SH-SY5Y (cell line): ENCODE results near the gene CD99L2.

Experiments used
- GATA2 ChIP-seq: IDR thresholded peaks from 2 replicates; pipeline ENCODE4 v1.6.1; 2011; ENCODE audit warnings: mild to moderate bottlenecking, low read depth, low read length
- GATA3 ChIP-seq: IDR thresholded peaks from 2 replicates; pipeline ENCODE4 v1.6.1; 2011; ENCODE audit warnings: low read depth, mild to moderate bottlenecking, low read length, moderate library complexity

Gene CD99L2

DNA sequence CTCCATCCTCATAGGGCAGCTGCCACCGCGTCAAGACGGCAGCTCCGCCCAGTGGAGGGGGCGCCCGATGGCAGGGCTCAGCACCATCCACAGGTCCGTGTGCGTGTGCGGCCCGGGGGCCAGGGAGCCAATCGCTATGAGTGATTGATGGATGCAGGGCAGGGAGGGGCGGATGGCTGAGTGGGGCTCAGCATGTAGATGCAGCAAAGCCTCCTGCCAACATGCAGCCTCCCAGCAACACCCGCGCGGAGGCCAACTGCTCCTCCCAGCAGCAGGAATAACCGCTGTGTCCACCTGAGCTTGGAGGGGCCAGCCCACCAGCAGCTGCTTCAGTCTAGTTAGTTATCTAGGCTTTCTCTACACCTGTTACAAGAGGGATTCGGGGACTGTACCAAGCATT is 127.8 kb downstream of the CD99L2 start:
- no peak for TF ChIP-seq GATA2
- no peak for TF ChIP-seq GATA3

DNA sequence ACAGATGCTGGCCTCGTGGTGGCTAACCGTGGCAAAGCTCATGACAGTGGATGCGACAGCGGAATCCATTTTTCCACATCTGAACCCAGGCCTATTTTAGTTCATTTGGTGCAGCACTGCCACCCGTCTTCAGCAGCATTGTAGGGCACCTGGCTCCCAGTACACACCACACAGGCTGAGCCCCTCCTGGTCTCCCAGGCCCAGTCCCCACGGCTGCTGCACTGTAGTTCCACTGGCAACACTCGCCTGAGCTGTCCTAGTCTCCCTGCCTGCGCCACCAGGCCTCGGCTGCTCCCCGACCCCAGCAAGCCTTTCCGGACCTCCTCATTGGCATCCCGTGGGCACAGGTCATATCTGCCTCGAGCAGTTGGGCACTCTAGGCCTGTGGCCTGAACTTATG is 129.1 kb downstream of the CD99L2 start:
- TF ChIP-seq GATA2 = no peak
- no peak for TF ChIP-seq GATA3

DNA sequence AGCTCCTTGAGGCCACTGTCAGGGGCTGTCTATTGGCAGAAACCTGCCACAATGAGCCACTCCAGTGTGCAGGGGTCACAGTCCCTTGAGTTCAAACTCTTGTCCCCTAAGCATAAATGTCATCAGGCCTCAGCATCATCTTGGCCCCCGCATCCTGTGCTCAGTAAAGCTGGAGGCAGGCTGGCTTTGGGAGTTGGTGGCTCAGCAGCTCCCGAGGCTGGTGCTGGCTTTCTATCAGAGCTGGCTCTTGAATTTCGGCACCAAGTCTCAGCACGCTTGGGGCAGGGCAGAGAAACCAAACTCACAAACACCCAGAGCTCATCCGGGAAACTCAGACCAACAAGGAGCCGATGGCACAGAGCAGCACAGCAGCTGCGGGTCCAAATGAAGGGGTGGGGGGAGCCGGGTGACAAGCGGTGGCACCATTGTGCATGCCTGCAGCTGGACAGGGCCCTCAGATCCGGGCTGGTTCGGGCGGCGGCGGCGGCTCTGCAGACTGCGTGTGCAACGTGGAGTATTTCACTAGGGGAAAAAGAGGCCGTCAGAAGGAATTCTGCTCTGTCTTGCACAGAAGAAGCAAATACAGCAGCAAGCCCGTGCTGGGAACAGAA is 129.8 kb downstream of the CD99L2 start:
- TF ChIP-seq GATA2 (no peak), GATA3 (no peak)

DNA sequence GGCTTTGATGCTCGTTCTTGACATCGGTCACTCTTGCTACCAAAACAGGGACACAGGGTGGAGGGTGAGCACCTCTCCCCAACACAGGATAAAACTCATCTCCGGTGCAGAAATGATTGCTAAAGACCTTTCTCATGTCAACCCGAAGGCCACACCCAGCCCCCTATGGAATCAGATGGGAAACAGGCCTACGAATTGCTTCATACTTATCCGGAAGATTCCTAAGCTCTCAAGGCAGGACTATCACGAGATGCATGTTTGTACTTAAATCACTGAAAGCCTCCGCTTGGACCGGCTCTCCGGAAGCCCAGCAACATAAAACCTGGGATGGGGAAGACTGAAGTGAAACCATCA is 130.4 kb downstream of the CD99L2 start:
- TF ChIP-seq GATA3 (no peak), GATA2 (no peak)

DNA sequence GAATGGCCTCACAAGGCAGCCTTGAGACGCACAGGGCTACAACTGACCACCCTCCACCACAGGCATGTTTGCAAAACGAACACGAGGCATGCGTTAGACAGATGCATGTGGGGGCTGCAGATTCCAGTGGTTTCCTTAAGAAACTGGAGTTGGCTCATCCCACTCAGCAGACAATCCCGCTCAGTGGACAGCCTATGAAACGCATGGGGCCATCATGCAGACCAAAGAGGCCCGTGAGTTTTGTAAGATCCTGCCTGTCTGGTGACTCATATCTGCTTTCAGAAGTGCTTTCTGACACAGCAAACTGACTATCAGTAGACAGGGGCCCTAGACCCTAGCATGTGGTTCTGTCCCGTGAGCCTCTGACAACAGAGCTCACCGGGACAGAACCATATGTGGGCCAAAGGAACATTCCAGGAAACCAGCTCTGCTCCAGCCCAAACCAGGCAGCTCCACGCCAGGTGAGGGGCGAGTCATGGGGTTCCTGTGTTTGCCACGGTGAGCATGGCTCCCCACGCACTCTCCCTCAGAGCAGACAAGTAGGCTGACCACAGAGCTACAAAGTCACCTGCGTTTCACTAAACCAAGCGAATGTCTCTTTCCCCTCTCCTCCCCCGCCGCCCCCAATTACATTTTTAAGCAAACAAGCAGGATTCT is 130.9 kb downstream of the CD99L2 start:
- no peak for TF ChIP-seq GATA3
- TF ChIP-seq GATA2 = no peak

DNA sequence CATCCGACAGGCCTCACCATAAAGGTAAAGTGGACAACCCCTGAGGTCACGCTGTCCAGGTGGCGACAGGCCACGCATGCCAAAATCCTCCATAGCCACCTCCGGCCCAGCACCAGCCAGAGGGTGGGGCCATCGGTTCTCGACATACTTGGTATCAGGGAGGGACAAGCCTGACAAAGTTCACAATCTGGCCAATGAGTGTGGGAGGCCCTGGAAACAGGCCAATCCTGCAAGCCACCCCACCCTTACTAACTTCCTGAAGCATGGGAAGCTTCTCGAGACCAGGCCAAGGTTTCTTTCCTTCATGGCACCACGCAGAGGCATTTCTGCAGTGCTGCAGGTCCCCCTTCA is 131.4 kb downstream of the CD99L2 start:
- no peak for TF ChIP-seq GATA2
- no peak for TF ChIP-seq GATA3

DNA sequence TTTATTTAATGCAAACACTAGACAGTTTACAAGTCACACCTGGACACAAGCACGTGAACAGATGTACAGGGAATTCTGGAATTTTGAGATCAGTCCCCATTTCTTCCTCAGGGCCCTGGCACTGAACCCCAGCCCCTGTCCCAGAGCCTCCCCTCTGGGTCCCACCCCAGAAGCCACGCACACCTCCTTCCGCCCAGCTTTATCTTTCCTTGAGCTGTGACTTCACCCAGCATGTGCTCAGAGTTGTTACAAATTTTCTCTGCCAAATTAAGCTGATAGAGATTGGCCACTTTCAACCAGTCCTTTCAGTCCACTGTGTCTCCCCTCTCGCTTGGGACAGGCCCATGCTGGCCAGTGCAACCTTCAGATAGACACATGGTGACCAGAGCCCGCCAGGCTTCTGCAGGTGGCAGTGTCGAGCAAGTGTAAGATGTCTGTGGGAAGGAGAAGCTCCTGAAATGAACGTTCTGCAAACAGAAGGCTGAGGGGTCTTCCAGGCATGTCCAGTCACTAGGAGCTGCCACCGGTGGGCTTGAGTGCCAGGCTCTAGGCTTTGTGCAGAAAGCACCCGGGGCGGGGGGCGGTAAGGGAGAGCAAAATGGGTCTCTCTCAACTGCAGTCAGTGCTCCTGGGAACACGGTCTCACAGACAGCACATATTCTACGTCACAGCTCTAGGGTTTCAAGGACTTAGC is 132.0 kb downstream of the CD99L2 start:
- TF ChIP-seq GATA2 (no peak), GATA3 (no peak)

DNA sequence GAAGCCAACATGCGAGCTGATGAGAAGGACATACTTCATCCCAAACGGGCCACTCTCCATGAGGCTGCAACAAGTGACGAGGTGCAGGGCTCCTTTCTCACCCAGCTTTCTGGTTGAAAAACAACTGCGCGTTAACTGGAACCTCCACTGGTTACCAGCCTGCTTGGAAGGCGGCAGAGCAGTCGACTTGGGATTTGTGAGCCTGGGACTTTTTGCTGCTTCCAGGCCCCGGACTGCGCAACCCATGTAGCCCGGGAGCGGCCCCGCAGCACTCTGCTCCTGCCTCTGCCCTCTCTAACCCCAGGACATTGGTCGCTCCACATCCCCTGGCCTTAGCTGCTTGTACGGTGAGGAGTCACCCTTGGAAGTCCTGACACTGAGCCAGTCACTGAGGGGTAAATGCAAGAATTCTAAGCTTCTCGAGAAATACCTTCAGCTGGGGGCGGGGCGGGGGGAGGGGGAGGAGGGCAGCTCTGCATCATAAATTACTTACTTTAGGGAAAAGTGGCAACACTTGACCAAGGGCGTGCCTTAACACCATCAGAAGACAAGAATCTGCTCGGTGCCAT is 132.6 kb downstream of the CD99L2 start:
- no peak for TF ChIP-seq GATA2
- TF ChIP-seq GATA3 = no peak

DNA sequence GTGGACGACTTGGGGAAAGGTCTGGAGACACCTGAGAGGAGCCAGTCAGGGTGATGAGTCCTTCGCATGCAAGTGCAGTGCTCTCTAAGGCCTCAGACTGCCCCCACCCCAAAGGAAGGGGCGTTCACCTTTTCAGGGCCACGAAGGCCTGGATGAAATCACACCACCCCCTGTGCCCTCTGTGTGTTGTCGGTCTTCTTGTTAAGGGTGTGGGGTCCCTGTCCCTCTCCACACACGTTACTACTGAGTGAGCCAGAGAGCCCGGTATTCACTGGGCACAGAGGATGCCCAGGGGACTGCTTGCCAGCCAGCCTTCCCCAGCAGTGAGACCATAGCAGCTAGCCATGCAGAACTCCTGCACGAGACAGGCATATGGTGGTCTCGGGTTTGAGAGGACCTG is 133.2 kb downstream of the CD99L2 start:
- TF ChIP-seq GATA2 = no peak
- TF ChIP-seq GATA3 = no peak

DNA sequence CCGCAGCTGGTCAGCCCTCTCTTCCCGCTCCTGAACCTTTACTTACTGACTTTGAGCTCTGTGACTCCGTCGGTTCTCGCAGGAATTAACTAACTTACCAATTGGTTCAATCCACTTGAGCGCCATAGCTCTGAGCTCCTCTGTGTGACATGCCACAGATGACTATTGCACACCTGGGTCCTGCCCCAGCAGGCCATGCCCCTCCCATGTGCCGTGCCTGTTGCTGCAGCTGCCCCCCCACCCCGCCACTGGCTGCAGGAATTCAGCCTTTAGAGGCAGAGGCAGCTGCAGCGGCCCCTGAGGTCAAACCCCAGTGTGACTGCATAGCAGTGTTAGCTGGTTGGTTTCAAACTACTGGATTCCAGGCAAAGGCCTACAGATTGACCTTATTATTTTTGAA is 134.7 kb downstream of the CD99L2 start:
- no peak for TF ChIP-seq GATA3
- no peak for TF ChIP-seq GATA2

DNA sequence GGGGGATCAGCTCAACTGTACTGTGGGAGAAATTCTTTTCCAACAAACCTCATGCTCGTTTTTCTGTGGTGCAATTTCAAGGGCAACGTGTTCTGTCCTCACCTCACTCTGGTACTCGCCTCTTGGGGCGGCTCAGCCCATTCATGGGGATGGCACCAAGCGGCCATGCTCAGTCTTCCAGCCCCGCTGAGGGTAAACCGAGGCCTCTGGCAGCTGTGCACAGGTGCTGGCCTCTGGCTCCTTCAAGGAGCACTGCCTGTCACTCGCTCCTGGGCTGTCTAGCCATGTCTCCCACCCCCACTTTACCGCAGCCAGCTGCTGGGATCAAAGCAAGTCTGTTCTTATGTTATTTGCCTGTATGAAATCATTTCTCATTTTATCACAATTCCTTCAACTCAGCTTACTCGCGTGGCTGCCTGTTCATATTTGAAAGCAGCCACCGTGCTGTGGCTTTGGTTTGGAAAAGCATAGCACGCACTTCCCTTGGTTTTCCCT is 135.1 kb downstream of the CD99L2 start:
- no peak for TF ChIP-seq GATA3

DNA sequence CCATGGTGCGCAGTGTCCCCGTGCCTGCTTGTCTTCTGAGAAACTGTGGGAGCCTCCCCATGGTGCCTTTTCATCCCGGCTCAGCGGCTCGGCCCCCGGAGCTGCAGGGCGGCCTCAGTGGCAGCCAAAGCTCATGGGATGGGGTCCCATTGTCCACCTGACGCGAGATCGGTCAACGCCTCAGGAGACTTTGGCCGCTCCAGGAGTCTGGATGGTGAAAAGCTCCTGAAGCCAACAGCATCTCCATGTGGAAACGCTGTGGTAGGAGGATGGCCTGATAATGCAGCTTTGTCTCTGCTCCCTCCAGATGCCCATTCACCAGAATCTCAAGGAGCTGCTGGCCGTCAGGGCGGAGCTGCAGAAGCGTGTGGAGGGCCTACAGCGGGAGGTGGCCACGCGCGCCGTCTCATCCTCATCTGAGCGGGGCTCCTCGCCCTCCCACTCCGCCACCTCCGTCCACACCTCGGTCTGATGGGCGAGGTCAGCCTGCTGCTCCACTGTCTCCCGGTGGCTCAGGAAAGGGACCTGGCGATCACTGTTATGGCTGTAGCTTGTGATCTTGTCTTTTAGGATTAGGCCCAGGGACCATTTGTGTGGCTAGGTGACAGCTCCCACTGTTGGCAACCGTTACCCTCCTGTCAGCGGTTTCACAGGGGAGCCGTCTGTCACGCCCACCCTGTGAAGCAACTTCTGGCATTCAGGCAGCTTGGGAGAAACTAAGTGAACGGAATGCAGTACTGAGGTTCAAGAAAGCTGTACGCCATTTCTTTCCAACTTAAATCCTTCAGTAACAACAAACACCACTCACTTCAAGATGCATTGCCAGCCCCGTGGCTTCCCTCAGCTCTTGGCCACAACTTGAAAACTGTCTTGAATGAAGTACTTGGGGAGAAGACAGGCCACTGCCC is 136.0 kb downstream of the CD99L2 start:
- TF ChIP-seq GATA3 (no peak), GATA2 (no peak)

DNA sequence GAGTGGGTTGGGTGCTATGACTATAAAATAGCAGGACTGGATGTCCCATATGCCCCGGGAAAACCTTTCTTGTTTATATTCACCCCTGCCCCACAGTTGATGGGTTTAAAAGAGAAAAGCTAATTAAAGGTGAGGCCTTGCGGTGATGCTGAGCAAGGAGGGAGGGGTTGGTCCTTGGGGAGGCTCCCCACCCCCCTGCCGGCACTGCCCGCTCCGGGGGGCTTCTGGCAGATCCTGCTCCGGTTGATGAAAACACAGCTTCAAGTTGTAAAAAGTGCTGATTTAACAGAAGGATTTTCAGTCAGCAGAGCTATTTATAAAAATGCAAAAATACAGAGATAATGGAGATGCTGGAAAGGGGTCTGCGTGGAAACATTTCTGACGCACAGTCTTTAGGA is 136.7 kb downstream of the CD99L2 start:
- TF ChIP-seq GATA2 (no peak), GATA3 (no peak)

DNA sequence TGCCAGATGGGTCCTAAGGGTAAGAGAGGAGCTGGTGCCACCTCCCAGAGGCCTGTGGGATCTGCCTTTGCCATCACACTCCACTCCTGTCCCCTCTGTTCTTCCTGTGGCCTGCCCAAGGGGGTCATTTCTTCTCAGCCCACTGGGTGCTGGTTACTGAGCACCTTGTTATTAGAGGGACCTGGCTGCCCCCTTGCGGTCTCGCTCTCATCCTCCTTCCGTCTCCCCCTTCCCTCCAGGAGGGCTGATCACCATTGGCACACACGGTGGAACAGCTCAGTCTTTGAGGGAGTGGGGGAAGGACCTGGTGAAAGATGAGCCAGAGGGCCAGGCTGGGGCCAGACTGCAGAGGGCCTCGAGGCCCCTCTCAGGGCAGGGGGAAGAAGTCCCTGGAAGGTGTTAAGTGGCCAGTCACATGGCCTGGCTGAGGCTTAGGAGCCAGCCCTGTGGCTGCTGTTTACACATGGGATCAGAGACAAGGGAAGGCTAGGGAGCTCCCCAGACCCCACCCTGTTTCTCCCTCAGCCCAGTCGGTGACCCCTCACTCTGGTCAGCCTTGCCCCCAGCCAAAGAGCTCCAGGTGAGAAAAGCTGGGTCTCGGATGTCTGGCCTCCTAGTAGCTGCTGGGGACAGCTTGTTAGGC is 137.2 kb downstream of the CD99L2 start:
- no peak for TF ChIP-seq GATA2
- no peak for TF ChIP-seq GATA3
